HEK293T (cell line): ENCODE results near the gene KIR3DL2.
"Not testable (repeated sequence)": the region's sequence is repeated elsewhere in the genome, so short reads cannot be mapped to it uniquely, and the experiment has no call there.

ENCODE experiments used
- CTCF ChIA-PET: fragments of 350-600 bp; formaldehyde crosslinking; extraction: SDS; loops from one replicate; lab custom pipeline; 2021; ENCODE audit warnings: antibody characterized with exemption, inconsistent platforms; lab: Yijun Ruan, JAX
- POLR2A ChIA-PET: fragments of 350-600 bp; formaldehyde crosslinking; extraction: SDS; loops from one replicate; lab custom pipeline; 2020; ENCODE audit warnings: antibody characterized with exemption, inconsistent platforms; lab: Yijun Ruan, JAX
- DNase-seq: peaks from one replicate; pipeline ENCODE4 v3.0.0; 2012; ENCODE audit warnings: mixed read lengths; ENCODE audit errors: extremely low spot score
- ARNT ChIP-seq: fragments of 450-650 bp; IDR thresholded peaks from 2 replicates; pipeline ENCODE4 v1.6.1; 2017; ENCODE audit warnings: mild to moderate bottlenecking
- BHLHE40 ChIP-seq: fragments of 450-650 bp; IDR thresholded peaks from 2 replicates; pipeline ENCODE4 v1.6.1; 2016; ENCODE audit warnings: mild to moderate bottlenecking, moderate library complexity, borderline replicate concordance
- CTBP1 ChIP-seq: fragments of 450-650 bp; IDR thresholded peaks from 2 replicates; pipeline ENCODE4 v1.6.1; 2016; ENCODE audit warnings: borderline replicate concordance
- ELF4 ChIP-seq: fragments of 450-650 bp; IDR thresholded peaks from 2 replicates; pipeline ENCODE4 v1.6.1; 2017; ENCODE audit warnings: antibody characterized with exemption
- FOXA1 ChIP-seq: fragments of 450-650 bp; IDR thresholded peaks from 2 replicates; pipeline ENCODE4 v1.6.1; 2016; ENCODE audit warnings: mild to moderate bottlenecking
- FOXK2 ChIP-seq: fragments of 450-650 bp; IDR thresholded peaks from 2 replicates; pipeline ENCODE4 v1.6.1; 2016; ENCODE audit warnings: mild to moderate bottlenecking
- FOXM1 ChIP-seq: fragments of 450-650 bp; IDR thresholded peaks from 2 replicates; pipeline ENCODE4 v1.6.1; 2017; ENCODE audit warnings: mild to moderate bottlenecking, borderline replicate concordance
- HDGF ChIP-seq: fragments of 450-650 bp; IDR thresholded peaks from 2 replicates; pipeline ENCODE4 v1.6.1; 2017; ENCODE audit warnings: antibody characterized with exemption, borderline replicate concordance
- L3MBTL2 ChIP-seq: fragments of 450-650 bp; conservative IDR thresholded peaks from 2 replicates; pipeline ENCODE4 v1.6.1; 2016; ENCODE audit warnings: mild to moderate bottlenecking
- LEF1 ChIP-seq: fragments of 450-650 bp; IDR thresholded peaks from 2 replicates; pipeline ENCODE4 v1.6.1; 2017; ENCODE audit warnings: mild to moderate bottlenecking, borderline replicate concordance
- NFRKB ChIP-seq: fragments of 450-650 bp; IDR thresholded peaks from 2 replicates; pipeline ENCODE4 v1.6.1; 2016; ENCODE audit warnings: mild to moderate bottlenecking, moderate library complexity
- PKNOX1 ChIP-seq: fragments of 450-650 bp; IDR thresholded peaks from 2 replicates; pipeline ENCODE4 v1.6.1; 2016
- SP1 ChIP-seq: fragments of 450-650 bp; IDR thresholded peaks from 2 replicates; pipeline ENCODE4 v1.6.1; 2017
- SUZ12 ChIP-seq: fragments of 450-650 bp; IDR thresholded peaks from 2 replicates; pipeline ENCODE4 v1.6.1; 2016; ENCODE audit warnings: mild to moderate bottlenecking
- TARDBP ChIP-seq: fragments of 450-650 bp; IDR thresholded peaks from 2 replicates; pipeline ENCODE4 v1.6.1; 2016
- ZNF384 ChIP-seq: fragments of 450-650 bp; IDR thresholded peaks from 2 replicates; pipeline ENCODE4 v1.6.1; 2016

The KIR3DL2 gene

DNA sequence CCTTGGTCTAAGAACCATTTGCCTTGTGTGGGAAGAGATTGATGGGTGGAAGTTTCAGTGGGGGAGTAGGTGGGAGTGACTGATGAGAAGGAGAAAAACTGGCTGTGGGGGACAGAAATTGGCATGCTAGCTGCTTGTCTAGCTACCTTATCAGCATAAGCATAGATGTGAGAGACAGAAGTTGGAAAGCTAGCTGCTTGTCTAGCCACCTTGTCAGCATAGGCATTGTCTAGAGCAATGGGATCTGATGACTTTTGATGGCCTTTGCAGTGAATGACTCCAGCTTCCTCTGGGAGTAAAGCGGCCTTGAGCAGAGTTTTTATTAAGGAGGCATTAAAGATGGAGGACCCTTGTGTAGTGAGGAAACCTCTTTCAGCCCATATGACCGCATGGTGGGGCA lies 45.8 kb downstream of the KIR3DL2 start:
- CTCF ChIA-PET: no interaction called here
- no peak for TF ChIP-seq FOXM1
- no peak for TF ChIP-seq LEF1
- no peak for TF ChIP-seq CTBP1
- no peak for TF ChIP-seq PKNOX1
- TF ChIP-seq NFRKB: no peak
- no peak for TF ChIP-seq ELF4
- no peak for TF ChIP-seq SP1
- TF ChIP-seq FOXA1: no peak
- TF ChIP-seq HDGF: no peak
- no peak for TF ChIP-seq TARDBP
- no peak for TF ChIP-seq L3MBTL2
- TF ChIP-seq ARNT: no peak
- TF ChIP-seq BHLHE40: no peak
- no peak for TF ChIP-seq SUZ12
- TF ChIP-seq FOXK2: no peak
- no peak for TF ChIP-seq ZNF384

DNA sequence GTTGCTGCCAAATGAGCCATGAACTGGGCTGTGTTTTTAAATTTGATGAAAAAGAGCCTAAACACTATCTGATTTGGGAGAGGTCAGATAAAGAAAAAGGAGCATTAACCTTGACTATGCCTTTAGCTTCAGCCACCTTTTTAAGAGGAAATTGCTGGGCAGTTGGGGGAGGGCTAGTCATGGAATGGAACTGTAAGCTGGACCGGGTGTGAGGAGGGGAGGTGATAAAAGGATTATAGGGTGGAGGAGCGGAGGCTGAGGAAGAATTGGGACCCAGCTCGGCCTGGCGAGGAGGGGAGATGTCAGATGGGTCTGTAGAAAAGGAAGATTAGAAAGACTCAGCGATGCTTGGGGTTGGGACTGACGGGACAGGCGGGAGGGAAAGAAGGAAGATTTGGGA lies 48.4 kb downstream of the KIR3DL2 start:
- CTCF ChIA-PET, POLR2A ChIA-PET, DNase-seq: not testable (repeated sequence)

More for the DNA sequence above, 45.8 kb downstream of the KIR3DL2 start:
- POLR2A ChIA-PET: no interaction called here
- DNase-seq: no peak

DNA sequence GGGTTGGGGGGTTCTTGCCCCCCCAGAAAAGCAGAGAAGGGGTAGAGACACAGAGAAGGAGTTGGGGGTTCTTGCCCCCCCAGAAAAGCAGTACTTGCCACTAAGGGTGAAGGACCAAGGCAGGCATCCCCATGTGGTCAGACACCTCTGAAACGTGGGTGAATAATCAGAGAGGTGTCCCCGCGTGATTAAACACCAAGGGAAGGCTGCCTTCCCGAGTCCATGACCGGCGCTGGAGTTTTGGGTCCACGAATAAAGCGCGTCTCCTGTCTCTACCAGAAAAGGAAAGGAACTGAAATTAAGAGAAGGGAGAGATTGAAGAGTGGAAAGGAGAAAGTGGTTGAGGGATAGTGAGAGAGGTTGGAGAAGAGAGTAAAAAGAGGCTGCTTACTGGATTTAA lies 49.4 kb downstream of the KIR3DL2 start:
- POLR2A ChIA-PET, DNase-seq, CTCF ChIA-PET: not testable (repeated sequence)

DNA sequence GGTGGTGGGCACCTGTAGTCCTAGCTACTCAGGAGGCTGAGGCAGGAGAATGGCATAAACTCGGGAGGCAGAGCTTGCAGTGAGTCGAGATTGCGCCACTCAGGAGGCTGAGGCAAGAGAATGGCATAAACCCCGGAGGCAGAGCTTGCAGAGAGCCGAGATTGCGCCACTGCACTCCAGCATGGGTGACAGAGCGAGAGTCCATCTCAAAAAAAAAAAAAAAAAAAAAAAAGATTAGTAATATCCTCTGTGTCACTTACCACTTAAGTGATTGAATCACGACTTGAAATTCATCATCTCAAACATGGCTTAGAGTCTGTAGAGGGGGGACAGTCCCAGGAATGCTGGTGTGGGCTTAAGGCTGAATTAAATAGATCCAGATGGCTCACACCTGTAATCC lies 50.9 kb downstream of the KIR3DL2 start:
- CTCF ChIA-PET, DNase-seq, POLR2A ChIA-PET: not testable (repeated sequence)

- no peak for DNase-seq
- POLR2A ChIA-PET: no interaction called here
- CTCF ChIA-PET: no interaction called here
- TF ChIP-seq FOXK2: no peak
Observed at GRCh38 chr19:54902061-54902460, 51.8 kb downstream of the KIR3DL2 start.

- CTCF ChIA-PET: no interaction called here
- DNase-seq: no peak
- POLR2A ChIA-PET: no interaction called here
- TF ChIP-seq FOXA1 (no peak), HDGF (no peak), FOXK2 (no peak), SP1 (no peak), SUZ12 (no peak), ELF4 (no peak), ARNT (no peak), FOXM1 (no peak), BHLHE40 (no peak), TARDBP (no peak), NFRKB (no peak), CTBP1 (no peak), LEF1 (no peak), ZNF384 (no peak), PKNOX1 (no peak), L3MBTL2 (no peak)
Observed at GRCh38 chr19:54903303-54903702, 53.1 kb downstream of the KIR3DL2 start.

DNA sequence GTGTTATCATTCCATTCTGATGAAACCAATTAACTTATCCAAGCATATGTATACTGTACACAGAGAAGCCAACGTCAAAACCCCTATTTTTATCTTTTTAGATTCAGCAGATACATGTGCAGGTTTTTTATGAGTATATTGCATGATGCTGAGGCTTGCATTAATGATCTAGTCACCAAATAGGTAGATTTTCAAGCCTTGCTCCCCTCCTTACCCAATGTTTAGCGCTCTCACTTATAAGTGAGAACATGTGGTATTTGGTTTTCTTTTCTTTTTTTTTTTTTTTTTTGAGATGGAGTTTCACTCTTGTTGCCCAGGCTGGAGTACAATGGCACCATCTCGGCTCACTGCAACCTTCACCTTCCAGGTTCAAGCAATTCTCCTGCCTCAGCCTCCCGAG lies 54.0 kb downstream of the KIR3DL2 start:
- POLR2A ChIA-PET, DNase-seq, CTCF ChIA-PET: not testable (repeated sequence)

DNA sequence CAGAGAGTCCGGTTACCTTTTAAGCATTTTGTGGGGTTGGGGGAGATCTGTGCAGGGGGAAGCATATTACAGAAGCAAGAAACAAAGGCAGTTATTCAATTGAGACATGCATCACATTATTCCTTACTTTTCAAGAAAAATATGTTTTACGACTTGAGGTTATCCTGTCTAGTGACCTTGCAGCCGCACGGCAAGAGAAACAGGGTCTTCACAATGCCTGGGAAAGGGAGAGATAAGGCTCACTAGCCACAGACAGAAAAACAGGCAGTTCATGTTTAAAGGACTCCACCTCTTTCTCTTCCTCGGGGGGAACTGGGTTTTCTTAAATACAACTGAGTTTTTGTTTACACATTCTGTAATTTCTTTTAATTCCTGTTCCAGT lies 55.2 kb downstream of the KIR3DL2 start:
- no peak for TF ChIP-seq PKNOX1
- no peak for TF ChIP-seq SP1
- no peak for TF ChIP-seq ZNF384
- no peak for TF ChIP-seq ELF4
- TF ChIP-seq HDGF: no peak
- no peak for TF ChIP-seq SUZ12
- TF ChIP-seq L3MBTL2: no peak
- no peak for TF ChIP-seq LEF1
- no peak for TF ChIP-seq FOXA1
- no peak for TF ChIP-seq FOXK2
- no peak for TF ChIP-seq ARNT
- TF ChIP-seq CTBP1: no peak
- no peak for TF ChIP-seq FOXM1
- no peak for TF ChIP-seq TARDBP
- POLR2A ChIA-PET: no interaction called here
- CTCF ChIA-PET: no interaction called here
- DNase-seq: no peak
